Peyer's patch (tissue), 4 donors: ENCODE results near the gene DLGAP1. TPM values are rescaled to one million over a fixed set of nuclear protein-coding genes. Genes with fewer than 3 reads are reported as not detected.

Source experiments
- DNase-seq, 3 donors: peaks; one replicate each; pipeline ENCODE4 v3.0.0-alpha.2; 2017 to 2019
- H3K27ac ChIP-seq, 4 donors: fragments of 200-600 bp; sonication (generic); one replicate each; pipeline ENCODE4 v1.5.1; 2016 to 2019
- H3K27me3 ChIP-seq, 2 donors: fragments of 200-600 bp; sonication (generic); one replicate each; pipeline ENCODE4 v1.5.1; 2019
- H3K36me3 ChIP-seq, 3 donors: fragments of 200-600 bp; sonication (generic); one replicate each; pipeline ENCODE4 v1.5.1; 2016 to 2019
- H3K4me1 ChIP-seq, 4 donors: fragments of 200-600 bp; sonication (generic); one replicate each; pipeline ENCODE4 v1.5.1; 2016 to 2019
- H3K4me3 ChIP-seq, 4 donors: fragments of 200-600 bp; sonication (generic); 1 replicate in 3 of 4; 2 replicates in 1 of 4; pipeline ENCODE4 v1.5.1; 2016 to 2019; ENCODE audit warnings: mild to moderate bottlenecking in 1 of 4
- H3K9me3 ChIP-seq, 4 donors: fragments of 200-600 bp; sonication (generic); one replicate each; pipeline ENCODE4 v1.5.1; 2016 to 2019; ENCODE audit warnings: mild to moderate bottlenecking in 1 of 4
- CTCF ChIP-seq, 6 experiments: fragments of 450-650 bp in 4 of 6; fragments of 200-600 bp in 2 of 6; sonication (generic) in 1 of 6; IDR thresholded peaks; one replicate each; pipeline ENCODE4 v1.5.1; 2017 to 2019; ENCODE audit warnings: antibody characterized with exemption in 6 of 6, mild to moderate bottlenecking in 3 of 6, moderate library complexity in 1 of 6
- POLR2A ChIP-seq, 2 donors: fragments of 450-650 bp; IDR thresholded peaks; one replicate each; pipeline ENCODE4 v1.5.1; 2017; ENCODE audit warnings: antibody characterized with exemption in 2 of 2, mild to moderate bottlenecking in 2 of 2, moderate library complexity in 2 of 2
- total RNA-seq, 4 donors: library from RNA; depleted of rRNA; stranded (reverse); fragments of >200 nt; gene quantifications; one replicate each; pipeline ENCODE4 v1.1.0, GENCODE V29; 2016

Gene DLGAP1
- total RNA-seq, 4 donors from 2014 or later, result 0.53 to 4.1 (median 2.1) TPM

DNA sequence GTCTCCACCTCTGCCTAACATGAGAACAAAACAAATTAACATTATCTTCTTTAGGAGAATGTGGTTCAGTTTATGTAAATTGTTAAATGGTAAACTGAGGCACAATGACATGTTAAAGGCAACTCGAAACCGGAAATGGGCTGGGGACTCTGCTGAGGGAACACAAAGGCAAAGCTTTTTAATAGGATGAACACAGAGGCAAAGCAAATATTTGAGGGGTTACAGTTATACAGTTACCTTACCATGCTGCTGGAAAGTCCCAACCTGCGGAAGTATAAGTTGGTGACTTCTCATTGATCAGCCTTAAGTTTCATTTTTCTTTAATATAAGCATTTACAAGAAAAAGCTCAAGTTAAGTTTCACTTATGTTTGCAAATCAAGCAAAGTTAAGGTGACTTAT, 195.0 kb downstream of the DLGAP1 start:
- DNase-seq, result no peak
- Histone ChIP-seq H3K4me3 (no peak overlapping the region), H3K4me1 (no peaks in the 10 kb centered on the region), H3K27me3 (no peaks in the 10 kb centered on the region), H3K36me3 (no peaks in the 10 kb centered on the region), H3K27ac (no peak overlapping the region), H3K9me3 (no peaks in the 10 kb centered on the region)
- TF ChIP-seq CTCF (IDR thresholded peaks at IDR 0.05), result no peak
- no peak for TF ChIP-seq POLR2A (IDR thresholded peaks at IDR 0.05)

- TF ChIP-seq POLR2A (IDR thresholded peaks at IDR 0.05), result no peak
- TF ChIP-seq CTCF (IDR thresholded peaks at IDR 0.05), result no peak
- no peaks in the 10 kb centered on the region for H3K36me3 ChIP-seq
- no peaks in the 10 kb centered on the region for H3K4me1 ChIP-seq
- H3K4me3 ChIP-seq, result no peak overlapping the region
- H3K27me3 ChIP-seq, result no peaks in the 10 kb centered on the region
- H3K27ac ChIP-seq, result no peak overlapping the region
- no peak for DNase-seq
- no peaks in the 10 kb centered on the region for H3K9me3 ChIP-seq
These were observed 198.2 kb downstream of the DLGAP1 start for GRCh38 chr18:4256766-4257417.

DNA sequence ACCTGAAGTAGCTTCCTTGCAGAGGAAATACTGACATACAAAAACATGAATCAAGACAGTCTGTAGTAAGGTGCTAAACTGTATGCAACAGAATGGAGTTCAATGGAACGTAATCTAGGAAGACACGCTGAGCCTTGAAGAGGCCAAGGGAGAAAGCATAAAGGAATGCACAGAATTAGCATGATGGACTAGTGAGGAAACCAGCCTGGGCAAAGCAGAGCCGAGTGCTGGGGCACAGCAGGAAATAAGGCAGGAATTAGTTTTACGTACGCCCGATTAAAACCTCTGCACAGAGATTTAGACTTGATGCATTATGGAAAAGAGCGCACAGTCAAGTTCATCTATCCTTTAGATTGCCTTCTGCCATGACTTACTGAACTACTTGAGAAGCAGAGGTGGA, 200.3 kb downstream of the DLGAP1 start:
- Histone ChIP-seq H3K36me3 (no peaks in the 10 kb centered on the region), H3K9me3 (no peaks in the 10 kb centered on the region), H3K27me3 (no peaks in the 10 kb centered on the region), H3K4me3 (no peak overlapping the region), H3K4me1 (no peaks in the 10 kb centered on the region), H3K27ac (no peak overlapping the region)
- no peak for TF ChIP-seq POLR2A (IDR thresholded peaks at IDR 0.05)
- TF ChIP-seq CTCF (IDR thresholded peaks at IDR 0.05), result no peak
- no peak for DNase-seq

GRCh38 chr18:4252829-4253228, 202.3 kb downstream of the DLGAP1 start:
- Histone ChIP-seq H3K27ac (no peak overlapping the region), H3K9me3 (no peaks in the 10 kb centered on the region)

DNA sequence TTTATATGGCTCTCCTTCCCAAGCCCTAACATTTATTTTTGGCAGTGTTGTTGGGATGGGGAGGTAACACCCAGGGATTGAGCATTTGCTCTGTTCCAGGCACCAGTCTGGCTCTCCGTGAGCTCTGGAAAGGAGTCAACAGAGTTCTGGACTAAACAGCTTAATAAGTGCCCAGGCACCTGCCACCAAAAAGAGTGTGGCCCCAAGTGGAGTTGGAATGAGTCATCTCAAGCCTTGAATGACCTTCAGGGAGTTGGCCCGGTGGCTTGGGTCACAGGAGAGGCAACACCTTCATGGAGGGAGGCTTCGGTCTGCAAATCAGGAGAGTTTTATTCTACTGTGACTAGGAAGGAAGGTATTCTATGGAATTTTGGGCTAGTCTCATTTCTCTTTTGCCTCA, 203.2 kb downstream of the DLGAP1 start:
- Histone ChIP-seq H3K36me3 (no peaks in the 10 kb centered on the region), H3K27me3 (no peaks in the 10 kb centered on the region), H3K9me3 (no peaks in the 10 kb centered on the region), H3K27ac (no peak overlapping the region), H3K4me1 (no peaks in the 10 kb centered on the region), H3K4me3 (no peak overlapping the region)
- no peak for DNase-seq
- no peak for TF ChIP-seq CTCF (IDR thresholded peaks at IDR 0.05)
- TF ChIP-seq POLR2A (IDR thresholded peaks at IDR 0.05), result no peak

More at GRCh38 chr18:4252829-4253228, 202.3 kb downstream of the DLGAP1 start:
- DNase-seq, result no peak
- Histone ChIP-seq H3K36me3 (no peaks in the 10 kb centered on the region), H3K4me3 (no peak overlapping the region), H3K4me1 (no peaks in the 10 kb centered on the region), H3K27me3 (no peaks in the 10 kb centered on the region)
- TF ChIP-seq CTCF (IDR thresholded peaks at IDR 0.05) (no peak), POLR2A (IDR thresholded peaks at IDR 0.05) (no peak)

DNA sequence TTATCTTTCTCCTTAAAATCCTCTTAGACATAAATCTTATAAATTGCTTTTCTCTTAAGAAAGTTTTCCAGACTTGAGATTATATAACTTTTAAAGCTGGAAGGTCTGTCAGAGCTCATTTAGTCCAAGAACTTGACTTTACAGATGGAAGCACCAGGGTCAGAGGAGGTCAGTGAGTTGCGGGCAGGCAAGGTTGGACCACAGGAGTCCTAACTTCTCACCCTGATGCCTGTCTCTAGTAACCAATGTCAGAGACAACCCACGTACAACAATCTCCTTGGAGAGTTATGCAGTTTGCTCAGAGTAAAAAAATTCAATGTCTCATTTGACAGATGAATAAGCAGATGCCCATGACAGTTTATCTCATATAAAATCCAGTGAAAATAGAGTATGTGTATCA, 203.9 kb downstream of the DLGAP1 start:
- no peak overlapping the region for H3K4me3 ChIP-seq
- no peak for DNase-seq
- H3K9me3 ChIP-seq, result no peaks in the 10 kb centered on the region
- no peaks in the 10 kb centered on the region for H3K4me1 ChIP-seq
- no peaks in the 10 kb centered on the region for H3K36me3 ChIP-seq
- H3K27ac ChIP-seq, result no peak overlapping the region
- TF ChIP-seq CTCF (IDR thresholded peaks at IDR 0.05) (no peak), POLR2A (IDR thresholded peaks at IDR 0.05) (no peak)
- H3K27me3 ChIP-seq, result no peaks in the 10 kb centered on the region
